Activated naive CD8-positive, alpha-beta T cell treated with anti-CD3 and anti-CD28 coated beads for 36 hours (primary cell): Measurements from ENCODE around the gene PEMT. TPM values are rescaled to one million over a fixed set of nuclear protein-coding genes. Genes with fewer than 3 reads are reported as not detected.

Source experiments
- DNase-seq: peaks from one replicate; pipeline ENCODE4 v3.0.0; 2021
- H3K27ac Mint-ChIP-seq: one replicate; pipeline ENCODE4 v1.8.0; 2022; ENCODE audit warnings: mild to moderate bottlenecking, moderate library complexity, mixed read lengths
- H3K27me3 Mint-ChIP-seq: one replicate; pipeline ENCODE4 v1.8.0; 2022; ENCODE audit warnings: mild to moderate bottlenecking, mixed read lengths
- H3K36me3 Mint-ChIP-seq: one replicate; pipeline ENCODE4 v1.8.0; 2021; ENCODE audit warnings: mild to moderate bottlenecking, mixed read lengths
- H3K4me1 Mint-ChIP-seq: one replicate; pipeline ENCODE4 v1.8.0; 2021; ENCODE audit warnings: mixed read lengths
- H3K4me3 Mint-ChIP-seq: one replicate; pipeline ENCODE4 v1.8.0; 2022; ENCODE audit warnings: mild to moderate bottlenecking, moderate library complexity, mixed read lengths
- H3K9me3 Mint-ChIP-seq: one replicate; pipeline ENCODE4 v1.8.0; 2022; ENCODE audit warnings: mixed read lengths
- total RNA-seq, 2 experiments: library from RNA; stranded (reverse); gene quantifications; one replicate each; pipeline ENCODE4 v1.2.3, GENCODE V29; 2021

PEMT gene
- total RNA-seq, 2 experiments from 2014 or later: 34.0 to 40.0 TPM

GRCh38 chr17:17513626-17514025 is 77.9 kb downstream of the PEMT start:
- no peaks in the 10 kb centered on the region for H3K27me3 Mint-ChIP-seq
- H3K27ac Mint-ChIP-seq: no peak overlapping the region
- DNase-seq: no peak
- no peaks in the 10 kb centered on the region for H3K36me3 Mint-ChIP-seq
- peaks cover 14% of the 10 kb centered on the region for H3K4me1 Mint-ChIP-seq
- no peak overlapping the region for H3K4me3 Mint-ChIP-seq
- H3K9me3 Mint-ChIP-seq: no peaks in the 10 kb centered on the region

- H3K27ac Mint-ChIP-seq: no peak overlapping the region
- H3K4me1 Mint-ChIP-seq: peaks cover 14% of the 10 kb centered on the region
- DNase-seq: no peak
- H3K4me3 Mint-ChIP-seq: no peak overlapping the region
- H3K36me3 Mint-ChIP-seq: no peaks in the 10 kb centered on the region
- no peaks in the 10 kb centered on the region for H3K9me3 Mint-ChIP-seq
- H3K27me3 Mint-ChIP-seq: no peaks in the 10 kb centered on the region
These were observed 78.6 kb downstream of the PEMT start for GRCh38 chr17:17512866-17513265.

- DNase-seq: no peak
- H3K27me3 Mint-ChIP-seq: no peaks in the 10 kb centered on the region
- peaks cover 14% of the 10 kb centered on the region for H3K4me1 Mint-ChIP-seq
- no peaks in the 10 kb centered on the region for H3K36me3 Mint-ChIP-seq
- H3K4me3 Mint-ChIP-seq: no peak overlapping the region
- no peak overlapping the region for H3K27ac Mint-ChIP-seq
- H3K9me3 Mint-ChIP-seq: no peaks in the 10 kb centered on the region
These were observed 79.3 kb downstream of the PEMT start for GRCh38 chr17:17511881-17512858.

- no peak for DNase-seq
- H3K9me3 Mint-ChIP-seq: no peaks in the 10 kb centered on the region
- H3K27ac Mint-ChIP-seq: no peak overlapping the region
- no peaks in the 10 kb centered on the region for H3K36me3 Mint-ChIP-seq
- H3K27me3 Mint-ChIP-seq: no peaks in the 10 kb centered on the region
- peaks cover 11% of the 10 kb centered on the region for H3K4me1 Mint-ChIP-seq
- no peak overlapping the region for H3K4me3 Mint-ChIP-seq
These were observed 80.2 kb downstream of the PEMT start for GRCh38 chr17:17511293-17511741.

- no peak overlapping the region for H3K27ac Mint-ChIP-seq
- H3K36me3 Mint-ChIP-seq: no peaks in the 10 kb centered on the region
These were observed 80.8 kb downstream of the PEMT start for GRCh38 chr17:17510456-17511292.

GRCh38 chr17:17509601-17510425 is 81.7 kb downstream of the PEMT start:
- H3K27ac Mint-ChIP-seq: no peak overlapping the region

More at GRCh38 chr17:17510456-17511292, 80.8 kb downstream of the PEMT start:
- H3K4me3 Mint-ChIP-seq: no peak overlapping the region
- no peak for DNase-seq
- peaks cover 6% of the 10 kb centered on the region for H3K4me1 Mint-ChIP-seq
- H3K9me3 Mint-ChIP-seq: no peaks in the 10 kb centered on the region
- no peaks in the 10 kb centered on the region for H3K27me3 Mint-ChIP-seq

GRCh38 chr17:17508646-17509591 is 82.6 kb downstream of the PEMT start:
- H3K4me1 Mint-ChIP-seq: peaks cover 6% of the 10 kb centered on the region
- DNase-seq: no peak
- H3K9me3 Mint-ChIP-seq: no peaks in the 10 kb centered on the region
- no peaks in the 10 kb centered on the region for H3K36me3 Mint-ChIP-seq
- no peak overlapping the region for H3K27ac Mint-ChIP-seq
- no peaks in the 10 kb centered on the region for H3K27me3 Mint-ChIP-seq
- no peak overlapping the region for H3K4me3 Mint-ChIP-seq

More at GRCh38 chr17:17509601-17510425, 81.7 kb downstream of the PEMT start:
- H3K36me3 Mint-ChIP-seq: no peaks in the 10 kb centered on the region
- H3K4me1 Mint-ChIP-seq: peaks cover 6% of the 10 kb centered on the region
- DNase-seq: no peak
- H3K9me3 Mint-ChIP-seq: no peaks in the 10 kb centered on the region
- no peak overlapping the region for H3K4me3 Mint-ChIP-seq
- H3K27me3 Mint-ChIP-seq: no peaks in the 10 kb centered on the region

- Mint-ChIP-seq H3K9me3 (no peaks in the 10 kb centered on the region), H3K4me3 (no peak overlapping the region), H3K4me1 (peaks cover 6% of the 10 kb centered on the region), H3K27ac (no peak overlapping the region), H3K27me3 (no peaks in the 10 kb centered on the region), H3K36me3 (no peaks in the 10 kb centered on the region)
- no peak for DNase-seq
These were observed 83.4 kb downstream of the PEMT start for GRCh38 chr17:17508019-17508535.

GRCh38 chr17:17507465-17508011 is 84.0 kb downstream of the PEMT start:
- no peak for DNase-seq
- H3K27me3 Mint-ChIP-seq: no peaks in the 10 kb centered on the region
- H3K4me1 Mint-ChIP-seq: peaks cover 6% of the 10 kb centered on the region
- no peak overlapping the region for H3K4me3 Mint-ChIP-seq
- H3K36me3 Mint-ChIP-seq: no peaks in the 10 kb centered on the region
- H3K9me3 Mint-ChIP-seq: no peaks in the 10 kb centered on the region
- no peak overlapping the region for H3K27ac Mint-ChIP-seq

GRCh38 chr17:17506893-17507464 is 84.5 kb downstream of the PEMT start:
- no peak for DNase-seq
- Mint-ChIP-seq H3K9me3 (no peaks in the 10 kb centered on the region), H3K4me1 (peaks cover 6% of the 10 kb centered on the region), H3K27me3 (peaks cover 4% of the 10 kb centered on the region), H3K36me3 (no peaks in the 10 kb centered on the region), H3K4me3 (no peak overlapping the region), H3K27ac (no peak overlapping the region)

- H3K4me3 Mint-ChIP-seq: no peak overlapping the region
These were observed 85.2 kb downstream of the PEMT start for GRCh38 chr17:17506181-17506741.

GRCh38 chr17:17505610-17506171 is 85.8 kb downstream of the PEMT start:
- no peaks in the 10 kb centered on the region for H3K36me3 Mint-ChIP-seq
- peaks cover 4% of the 10 kb centered on the region for H3K27me3 Mint-ChIP-seq
- H3K4me1 Mint-ChIP-seq: peaks cover 2% of the 10 kb centered on the region
- no peak for DNase-seq
- no peaks in the 10 kb centered on the region for H3K9me3 Mint-ChIP-seq
- no peak overlapping the region for H3K4me3 Mint-ChIP-seq
- H3K27ac Mint-ChIP-seq: no peak overlapping the region

More at GRCh38 chr17:17506181-17506741, 85.2 kb downstream of the PEMT start:
- Mint-ChIP-seq H3K9me3 (no peaks in the 10 kb centered on the region), H3K4me1 (peaks cover 6% of the 10 kb centered on the region), H3K27me3 (peaks cover 4% of the 10 kb centered on the region), H3K27ac (no peak overlapping the region), H3K36me3 (no peaks in the 10 kb centered on the region)
- DNase-seq: no peak
